Stimulated activated CD8-positive, alpha-beta memory T cell treated with anti-CD3 and anti-CD28 coated beads, Interleukin-4, amount 100 ng/mL, for 1 hour (primary cell): ENCODE results near the gene SLC45A1.
"Not testable (repeated sequence)": the region's sequence is repeated elsewhere in the genome, so short reads cannot be mapped to it uniquely, and the experiment has no call there.

Experiments used
- DNase-seq, 2 donors: peaks; one replicate each; pipeline ENCODE4 v3.0.0-alpha.2; 2020; ENCODE audit warnings: low read depth in 2 of 2, low spot score in 1 of 2

SLC45A1 gene

DNA sequence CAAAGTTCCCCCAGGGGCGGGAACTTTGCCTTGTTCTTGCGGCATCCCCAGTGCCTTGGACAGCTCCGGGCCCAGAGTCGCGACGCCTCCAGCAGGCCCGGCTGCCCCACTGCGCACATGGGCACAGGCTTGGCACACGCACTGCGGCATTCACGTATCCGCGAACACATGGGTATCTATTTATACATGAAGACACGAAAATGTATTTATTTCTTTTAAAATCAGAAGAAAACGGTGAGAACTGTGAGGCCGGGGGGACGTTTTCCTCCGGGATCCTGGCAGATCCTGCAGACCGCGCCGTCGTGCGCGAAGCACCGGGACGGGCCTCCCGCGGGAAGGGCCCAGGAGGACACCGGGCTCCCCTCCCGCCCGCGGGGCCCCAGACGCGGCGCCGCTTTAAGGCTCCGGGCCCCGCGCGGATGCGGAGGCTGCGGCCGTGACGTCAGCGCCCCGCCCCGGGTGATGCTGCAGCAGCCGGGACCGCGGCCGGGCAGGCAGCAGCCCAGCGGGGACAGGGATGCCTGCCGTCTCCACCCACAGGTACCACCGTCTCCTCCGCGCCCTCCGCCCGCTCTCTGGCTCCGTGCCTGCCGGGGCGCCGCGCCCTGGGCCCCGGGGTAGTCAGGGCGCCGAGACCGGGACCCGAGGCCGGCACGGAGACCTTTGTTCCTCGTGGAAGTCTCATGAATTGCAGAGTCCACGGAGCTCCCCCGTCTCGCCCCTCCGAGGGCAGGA lies at the start of gene SLC45A1:
Gene SLC45A1, plus strand, starts transcription at position 468 of the 735 bp plus-strand sequence. CDS start 6,216 bp downstream, outside the sequence.
- peak; percentile 52 to 55 for DNase-seq

DNA sequence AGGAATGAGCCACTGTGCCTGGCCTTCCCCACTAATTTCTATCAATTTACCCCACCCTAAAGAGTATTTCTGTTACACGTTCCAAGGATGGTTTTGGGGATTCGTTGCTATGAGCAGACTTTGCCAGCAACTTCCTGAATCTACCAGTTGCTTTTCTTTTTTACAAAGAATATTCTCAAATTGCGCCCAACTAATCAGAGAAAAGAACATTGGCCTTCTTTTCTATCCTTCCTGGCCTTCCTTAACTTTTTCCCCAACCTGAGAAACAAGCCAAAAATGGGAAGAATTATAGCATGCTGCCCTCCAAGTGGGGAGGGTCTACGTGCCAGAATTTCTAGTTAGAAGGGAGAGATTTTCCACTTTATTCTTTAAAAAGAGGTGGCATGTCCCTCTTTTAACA lies 44.9 kb upstream of the SLC45A1 start:
- DNase-seq: no peak

DNA sequence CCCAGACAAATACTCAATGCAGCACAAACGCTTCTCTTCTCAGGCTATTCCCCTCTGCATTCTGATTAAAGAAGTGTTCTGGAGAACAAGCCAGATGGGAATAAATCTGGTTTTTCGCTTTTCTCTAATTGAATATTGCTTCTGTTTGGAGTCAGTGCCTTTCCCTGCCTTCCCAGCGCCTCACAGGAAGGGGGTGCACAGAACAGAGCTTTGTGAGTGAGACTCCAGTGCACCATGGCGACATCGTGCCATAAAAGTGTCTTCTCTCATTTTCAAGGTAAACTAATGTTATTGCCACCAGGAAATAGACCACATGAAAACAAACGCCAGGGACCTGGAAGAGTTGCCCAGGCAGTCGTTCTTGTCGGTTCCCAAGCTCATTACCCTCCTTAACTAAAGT lies 43.6 kb upstream of the SLC45A1 start:
- DNase-seq: no peak

DNA sequence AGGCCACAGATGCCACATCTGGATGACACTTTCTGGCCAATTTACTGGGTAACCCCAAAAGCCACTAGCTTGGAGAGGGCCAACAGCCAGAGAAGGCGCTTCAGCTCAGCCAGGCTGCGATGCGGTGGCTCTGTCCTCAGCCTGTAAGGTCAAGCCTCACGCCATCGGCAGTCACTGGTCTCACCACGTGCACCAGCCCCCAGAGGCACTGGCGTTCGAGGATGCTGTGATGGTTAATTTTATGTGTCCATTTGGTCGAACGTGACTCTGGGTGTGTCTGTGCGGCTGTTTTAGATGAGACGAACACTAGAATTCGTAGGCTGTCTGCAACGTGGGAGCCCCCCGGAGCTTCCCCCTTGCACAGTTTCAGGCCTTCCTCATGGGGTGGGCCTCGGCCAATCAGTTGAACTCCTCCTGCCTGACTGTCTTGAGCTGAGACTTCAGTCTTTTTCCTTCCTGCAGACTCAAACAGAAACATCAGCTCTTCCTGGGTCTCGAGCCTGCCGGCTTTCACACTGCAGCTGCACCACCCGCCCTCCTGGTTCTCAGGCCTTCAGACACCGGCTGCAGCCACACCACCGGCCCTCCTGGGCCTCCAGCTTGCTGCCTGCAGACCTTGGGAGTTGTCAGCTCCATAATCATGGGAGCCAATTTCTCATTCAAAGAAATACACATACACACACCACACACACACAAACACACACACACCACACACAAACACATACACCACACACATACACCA lies 41.6 kb upstream of the SLC45A1 start:
- no peak for DNase-seq

DNA sequence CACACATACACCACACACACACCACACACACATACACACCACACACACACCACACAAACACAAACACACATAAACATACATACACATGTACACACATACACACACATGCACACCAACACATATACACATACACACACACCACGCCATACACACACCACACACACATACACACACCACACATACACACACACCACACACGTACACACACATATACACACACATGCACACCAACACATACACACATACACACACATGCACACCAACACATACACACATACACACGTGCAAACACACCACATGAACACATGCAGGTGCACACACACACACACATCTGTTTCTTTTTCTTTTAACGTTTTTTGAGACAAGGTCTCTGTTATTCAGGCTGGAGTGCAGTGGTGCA lies 41.0 kb upstream of the SLC45A1 start:
- DNase-seq: no peak

DNA sequence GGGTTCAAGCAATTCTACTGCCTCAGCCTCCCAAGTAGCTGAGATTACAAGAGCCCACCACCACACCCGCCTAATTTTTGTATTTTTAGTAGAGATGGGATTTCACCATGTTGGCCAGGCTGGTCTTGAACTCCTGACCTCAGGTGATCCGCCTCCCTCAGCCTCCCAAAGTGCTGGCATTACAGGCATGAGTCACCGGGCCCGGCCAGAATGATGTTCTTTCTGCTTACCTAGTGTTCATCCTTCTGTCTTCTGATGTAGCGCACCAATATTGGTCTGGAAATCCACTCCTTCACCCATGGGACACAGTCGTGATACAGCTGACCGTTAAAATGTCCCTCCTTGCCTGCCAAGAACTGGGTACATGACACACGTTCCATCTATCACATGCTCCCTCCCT lies 39.2 kb upstream of the SLC45A1 start:
- not testable (repeated sequence) for DNase-seq

DNA sequence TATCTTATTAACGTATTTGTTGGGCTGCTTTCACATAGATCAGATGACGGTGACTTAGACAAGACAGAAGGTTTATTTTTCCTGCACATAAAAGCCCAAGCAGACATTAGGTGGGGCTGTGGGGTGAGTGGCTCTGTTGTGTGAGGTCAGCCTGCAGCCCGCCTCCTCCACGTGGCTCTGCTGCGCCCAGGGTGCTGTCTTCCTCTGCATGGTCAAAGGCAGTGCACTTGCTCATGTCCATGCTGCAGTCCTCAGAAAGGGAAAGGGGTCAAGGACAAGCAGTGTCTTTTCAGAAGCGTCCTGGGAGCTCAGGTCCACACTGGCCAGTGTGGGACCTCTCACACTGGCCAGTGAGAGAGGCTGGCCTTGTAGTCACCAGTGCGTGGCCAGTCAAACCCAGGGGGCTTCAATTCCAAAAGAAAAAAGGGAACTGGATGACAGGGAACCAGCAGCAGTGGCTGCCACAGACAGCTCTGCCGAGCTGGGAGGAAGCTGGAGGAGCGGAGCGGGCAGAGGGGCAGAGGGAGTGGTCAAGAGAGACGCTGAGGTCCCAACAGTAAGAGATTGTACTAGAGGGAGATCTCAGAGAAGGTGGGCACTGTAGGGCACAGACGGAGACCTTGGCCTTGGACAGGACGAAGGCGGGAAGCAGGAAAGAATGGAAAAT lies 35.9 kb upstream of the SLC45A1 start:
- DNase-seq: no peak

DNA sequence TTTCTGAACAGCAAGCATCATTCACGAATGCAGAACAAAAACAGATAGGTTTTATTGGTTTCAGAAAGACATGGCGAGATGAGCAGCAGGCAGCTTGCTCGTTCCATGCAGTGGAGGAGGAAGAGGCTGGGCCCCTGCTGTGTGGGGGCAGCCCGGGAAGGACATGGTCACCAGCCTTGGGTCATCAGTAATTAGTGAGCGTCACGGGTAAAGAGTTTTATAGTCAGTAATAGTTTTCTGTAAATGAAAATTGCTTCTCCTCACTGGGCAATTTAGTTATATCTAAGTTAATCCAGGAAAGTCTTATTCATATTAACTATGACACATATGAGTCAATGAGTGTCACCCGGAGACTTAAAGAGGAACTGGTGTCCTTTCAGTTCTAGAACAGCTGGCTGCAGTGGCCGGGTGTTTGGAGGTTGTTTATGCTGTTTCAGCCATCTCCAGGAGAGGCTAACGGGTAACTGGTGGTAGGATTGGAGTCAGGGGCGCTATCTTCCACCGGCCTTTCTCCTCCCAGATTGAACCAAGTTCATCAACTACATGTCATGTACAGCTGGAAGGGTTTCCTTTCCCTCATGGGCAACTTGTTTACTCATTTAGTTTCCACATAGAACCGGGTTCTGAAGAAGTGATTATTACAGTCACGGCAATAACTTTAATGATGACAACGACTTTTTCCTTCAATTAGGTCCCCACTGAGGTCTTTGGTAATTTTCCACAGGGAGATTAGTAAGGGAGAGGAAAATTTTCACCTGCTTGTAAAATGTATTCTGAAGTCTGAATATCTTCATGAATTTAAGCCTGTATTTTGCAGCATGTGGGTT lies 34.6 kb upstream of the SLC45A1 start:
- no peak for DNase-seq

DNA sequence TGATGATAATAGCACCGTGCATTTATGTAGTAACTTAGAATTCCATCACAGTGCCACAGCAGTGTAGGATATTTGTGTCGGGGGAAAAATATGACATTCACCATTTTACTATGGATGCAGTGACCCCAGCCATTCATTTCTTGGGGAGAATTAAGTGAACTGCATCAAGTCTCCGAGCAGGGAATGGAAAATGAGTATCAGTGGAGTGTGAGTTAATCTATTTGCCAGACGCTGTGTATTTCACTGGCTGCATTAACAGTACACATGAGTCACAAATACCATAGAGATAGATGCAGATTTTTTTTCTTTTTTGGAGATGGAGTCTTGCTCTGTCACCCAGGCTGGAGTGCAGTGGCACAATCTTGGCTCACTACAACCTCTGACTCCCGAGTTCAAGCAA lies 33.8 kb upstream of the SLC45A1 start:
- DNase-seq: no peak

DNA sequence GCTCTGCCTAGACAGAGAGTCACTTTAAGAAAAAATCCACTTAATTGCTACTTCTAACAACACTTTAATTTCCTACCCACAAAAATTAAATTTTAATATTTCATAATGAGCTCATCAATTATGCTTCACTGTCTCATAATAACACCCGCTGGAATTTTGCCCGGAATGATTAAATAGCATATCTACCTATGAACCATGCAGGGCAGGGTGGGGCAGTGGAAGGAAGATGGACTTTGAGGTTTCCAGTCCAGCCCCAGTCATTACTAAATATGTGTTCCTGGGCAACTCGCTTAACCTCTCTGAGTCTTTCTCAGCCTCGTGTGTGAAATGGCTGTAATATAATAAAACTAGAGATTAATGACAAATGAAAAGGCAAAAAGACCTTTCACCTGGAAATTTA lies 32.8 kb upstream of the SLC45A1 start:
- no peak for DNase-seq

DNA sequence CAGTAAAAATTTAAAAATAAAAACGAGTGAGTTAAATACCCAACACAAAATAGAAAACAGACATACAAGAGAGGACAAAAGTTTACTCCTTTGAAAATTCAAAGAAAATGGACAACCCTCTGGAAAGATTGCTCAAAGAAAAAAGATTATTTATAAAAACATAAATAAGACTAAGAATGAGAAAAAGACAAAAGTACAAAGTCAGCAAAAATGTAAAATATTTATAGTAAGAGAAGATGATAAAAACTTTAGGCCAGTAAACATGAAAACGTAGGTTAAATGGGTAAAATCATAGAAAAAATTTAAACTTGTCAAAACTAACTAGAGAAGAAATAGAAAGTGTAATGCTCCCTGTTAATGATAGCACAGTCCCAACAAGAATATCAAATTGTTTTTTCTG lies 31.9 kb upstream of the SLC45A1 start:
- DNase-seq: no peak

DNA sequence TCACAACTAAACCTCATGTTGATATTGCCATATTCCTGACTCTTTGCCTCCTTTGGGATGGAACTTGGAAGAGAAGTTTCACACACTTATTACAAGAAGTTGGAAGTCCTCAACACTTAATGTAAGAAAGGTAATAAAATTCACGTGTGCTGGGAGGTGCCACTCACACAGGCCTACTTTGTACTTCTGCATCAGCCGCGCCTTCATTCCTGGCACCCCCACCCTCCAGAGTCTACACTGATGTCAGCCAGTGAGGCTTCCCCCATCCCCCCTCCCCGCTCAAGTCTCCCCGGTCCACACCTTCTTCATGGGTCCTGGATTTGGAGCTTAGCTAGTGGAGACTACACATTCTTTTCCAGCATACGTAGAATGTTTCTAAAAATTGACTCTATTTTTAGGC lies 24.8 kb upstream of the SLC45A1 start:
- DNase-seq: no peak

DNA sequence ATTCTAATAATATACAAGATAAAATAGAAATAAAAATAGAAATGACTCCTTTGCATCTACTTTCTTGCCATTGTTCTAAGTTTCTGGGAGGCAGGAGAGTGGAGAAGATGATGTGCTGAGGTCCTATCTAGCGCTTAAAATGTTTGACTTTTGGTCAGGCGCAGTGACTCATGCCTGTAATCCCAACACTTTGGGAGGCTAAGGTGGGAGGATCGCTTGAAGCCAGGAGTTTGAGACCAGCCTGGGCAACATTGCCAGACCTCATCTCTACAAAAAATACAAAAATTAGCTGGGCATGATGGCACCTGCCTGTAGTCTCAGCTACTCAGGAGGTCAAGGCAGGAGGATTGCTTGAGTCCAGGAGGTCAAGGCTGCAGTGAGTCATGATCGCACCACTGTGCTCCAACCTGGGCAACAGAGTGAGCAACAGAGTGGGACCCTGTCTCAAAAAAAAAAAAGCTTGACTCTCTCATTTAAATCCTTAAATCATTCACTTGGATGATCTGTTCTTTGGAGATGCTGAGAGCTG lies 24.2 kb upstream of the SLC45A1 start:
- no peak for DNase-seq

DNA sequence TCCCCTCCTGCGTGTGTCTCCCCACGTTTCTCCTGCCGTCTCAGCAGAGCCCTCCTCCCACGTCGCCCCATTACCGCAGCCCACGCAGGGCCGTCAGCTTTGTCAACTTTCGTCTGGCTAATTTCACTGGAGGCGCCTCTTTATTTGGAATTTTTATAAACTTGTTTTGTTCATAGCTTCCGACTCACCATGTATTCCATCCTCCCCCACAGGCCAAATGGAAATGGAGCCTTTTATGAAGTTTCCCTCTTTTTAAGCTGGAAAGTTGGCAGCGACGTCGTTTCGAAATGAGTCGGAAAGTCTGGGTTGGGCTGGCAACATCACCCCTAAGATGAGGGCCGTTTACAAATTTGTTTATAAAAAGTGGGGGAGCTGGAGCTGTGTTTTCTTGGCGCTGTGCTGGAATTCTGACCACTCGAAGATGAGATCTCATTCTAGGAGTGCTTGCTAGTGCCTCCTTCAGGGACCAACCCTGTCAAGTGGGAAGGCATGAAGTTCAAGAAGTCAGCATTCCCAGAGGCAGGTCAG lies 23.7 kb upstream of the SLC45A1 start:
- DNase-seq: no peak

DNA sequence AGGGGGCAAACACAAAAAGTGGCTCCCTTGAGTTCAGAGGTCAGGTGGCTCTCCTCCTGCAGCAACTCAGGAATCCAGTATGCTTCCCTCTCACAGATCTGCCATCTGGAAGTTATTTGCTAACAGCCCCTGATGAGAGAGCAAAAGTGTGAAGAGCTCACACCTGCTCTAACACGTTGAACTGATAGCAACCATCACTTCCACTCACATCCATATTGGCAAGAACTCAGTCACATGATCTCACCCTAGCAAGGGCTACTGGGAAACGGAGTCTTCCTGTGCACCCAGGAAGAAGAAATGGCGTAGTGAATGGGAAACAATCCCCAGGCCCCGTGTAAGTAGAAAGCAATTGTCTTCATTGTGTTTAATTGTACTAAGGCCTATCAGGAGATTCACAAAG lies 20.7 kb upstream of the SLC45A1 start:
- DNase-seq: no peak

DNA sequence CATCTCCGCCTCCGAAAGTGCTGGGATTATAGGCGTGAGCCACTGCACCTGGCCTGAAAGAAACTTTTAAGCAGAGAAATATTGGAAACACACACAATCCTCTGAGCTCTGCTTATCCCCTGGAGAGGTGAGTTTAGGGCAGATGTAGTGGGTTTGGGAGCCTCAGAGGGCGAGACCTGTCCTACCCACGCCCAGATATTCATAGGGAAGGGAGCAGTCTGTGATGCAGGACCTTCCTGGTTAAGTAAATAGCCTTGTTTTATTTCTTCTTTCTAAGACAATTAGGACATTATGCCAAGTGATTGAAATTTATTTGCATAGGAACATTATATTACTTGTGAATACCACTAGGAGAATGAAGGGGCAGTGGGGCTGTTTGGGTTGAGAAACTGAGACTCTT lies 18.0 kb upstream of the SLC45A1 start:
- DNase-seq: no peak

DNA sequence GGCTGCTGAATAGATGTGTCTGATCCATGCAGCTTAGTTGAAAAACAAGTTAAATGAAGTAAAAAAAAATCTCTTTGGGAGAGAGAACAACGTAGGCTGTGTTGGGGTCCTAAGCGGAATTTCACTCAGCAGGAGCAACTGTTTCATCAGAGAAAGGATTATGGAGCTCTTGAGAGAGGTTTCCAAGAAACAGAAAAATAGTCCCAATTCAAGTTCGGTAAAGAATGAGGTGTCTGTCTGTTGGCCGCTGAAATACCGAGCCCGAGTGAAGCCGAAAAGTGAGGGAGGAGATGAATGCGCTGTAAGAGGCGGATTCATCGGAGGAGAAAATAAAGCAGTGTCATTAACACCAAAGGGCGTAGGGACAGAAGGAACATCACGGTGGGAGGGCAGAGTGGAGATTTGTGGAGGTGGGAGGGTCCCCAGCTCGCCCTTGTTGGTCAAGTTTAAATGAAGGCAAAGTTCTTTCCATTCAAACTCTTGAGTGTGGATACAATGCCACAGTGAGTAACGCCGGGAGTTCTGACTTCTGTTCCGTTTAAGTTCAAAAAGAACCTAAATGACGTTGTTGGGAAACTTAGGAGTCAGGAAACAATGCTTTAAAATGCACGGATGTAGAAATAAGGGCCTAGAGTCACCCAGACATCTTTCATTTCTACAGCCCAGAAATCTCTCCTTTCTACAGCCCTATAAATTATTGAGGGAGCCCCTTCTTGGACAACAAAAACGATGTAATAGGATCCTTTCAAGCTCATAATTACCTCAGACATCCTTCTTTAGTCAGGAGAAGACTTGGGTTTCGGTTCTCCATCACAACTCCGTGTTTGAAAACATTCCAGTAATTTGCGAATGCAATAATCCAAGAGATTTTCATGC lies 15.6 kb upstream of the SLC45A1 start:
- DNase-seq: no peak

DNA sequence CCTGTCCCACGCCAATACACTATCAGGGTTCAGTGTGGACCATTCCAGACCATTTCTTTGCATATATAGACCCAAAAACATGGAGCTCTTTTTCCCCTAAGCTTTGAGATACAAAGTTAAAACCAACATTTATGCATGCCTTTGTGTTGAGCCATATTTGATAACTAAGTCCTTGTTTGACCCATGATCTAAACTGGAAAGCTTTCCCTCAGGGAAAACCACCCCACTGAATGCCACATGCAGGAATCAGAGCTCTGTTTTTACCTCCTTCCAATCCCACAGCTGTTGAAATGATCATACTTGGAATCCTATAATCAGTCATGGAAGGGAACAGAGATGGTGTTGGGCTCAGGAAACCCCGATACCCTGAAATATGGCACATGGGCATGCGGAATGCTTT lies 14.8 kb upstream of the SLC45A1 start:
- DNase-seq: no peak

DNA sequence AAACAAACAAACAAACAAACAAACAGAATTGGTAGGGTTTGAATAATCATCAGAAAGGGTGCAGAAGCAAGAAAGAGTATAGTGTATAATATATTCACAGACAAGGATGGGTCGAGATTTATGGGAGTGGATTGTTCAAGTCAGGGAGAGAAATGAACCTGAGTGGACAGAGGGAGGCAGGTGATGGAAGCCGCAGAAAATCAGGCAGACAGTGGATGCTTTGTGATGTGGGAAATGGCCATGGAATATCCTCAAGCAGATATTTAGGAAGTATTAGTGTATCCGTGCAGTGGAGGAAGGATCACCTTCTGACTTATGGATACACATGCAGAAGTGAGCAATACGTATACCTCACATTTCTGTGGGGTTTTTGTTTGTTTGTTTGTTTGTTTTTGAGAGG lies 14.0 kb upstream of the SLC45A1 start:
- DNase-seq: no peak

DNA sequence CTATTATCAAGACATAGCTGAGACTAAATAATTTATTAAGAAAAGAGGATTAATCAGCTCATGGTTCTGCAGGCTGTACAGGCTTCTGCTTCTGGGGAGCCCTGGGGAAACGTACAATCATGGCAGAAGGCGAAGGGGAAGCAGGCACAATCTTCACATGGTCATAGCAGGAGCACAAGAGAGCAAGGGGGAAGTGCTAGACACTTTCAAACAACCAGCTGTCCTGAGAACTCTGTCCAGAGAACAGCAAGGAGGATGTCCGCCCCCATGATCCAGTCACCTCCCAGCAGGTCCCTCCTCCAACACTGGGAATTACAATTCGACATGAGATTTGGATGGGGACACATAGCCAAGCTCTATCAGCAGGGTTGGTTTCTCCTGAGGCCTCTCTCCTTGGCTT lies 10.3 kb upstream of the SLC45A1 start:
- DNase-seq: no peak
